GM21423 (cell line): ENCODE data around the gene UGT1A1.
"Not testable (repeated sequence)": the region's sequence is repeated elsewhere in the genome, so short reads cannot be mapped to it uniquely, and the experiment has no call there.

Source experiments
- ATAC-seq: cut with Tn5 transposase; IDR thresholded peaks from one replicate; pipeline ENCODE4 v1.9.1; 2021; ENCODE audit warnings: mild to moderate bottlenecking, moderate library complexity; ENCODE audit not compliant: unreplicated experiment

Gene UGT1A1

GRCh38 chr2:233760043-233760442, at the start of gene UGT1A1:
TSS of gene UGT1A1 (plus strand) at chr2:233760270. CDS start at chr2:233760288, 18 bp downstream.
- no peak for ATAC-seq

- no peak for ATAC-seq
Observed at GRCh38 chr2:233711312-233712008, 48.6 kb upstream of the UGT1A1 start.

- ATAC-seq, result no peak
Observed at GRCh38 chr2:233712611-233713261, 47.3 kb upstream of the UGT1A1 start, which contains the start of gene UGT1A5. TSS of gene UGT1A5 (plus strand) at chr2:233712907. CDS start at chr2:233712992, 85 bp downstream.

GRCh38 chr2:233713262-233713615, 46.8 kb upstream of the UGT1A1 start:
- ATAC-seq, result no peak

- ATAC-seq, result no peak
Observed at GRCh38 chr2:233714121-233714520, 45.9 kb upstream of the UGT1A1 start.

- ATAC-seq, result no peak
Observed at GRCh38 chr2:233718552-233718951, 41.5 kb upstream of the UGT1A1 start, which contains the start of gene UGT1A4. TSS of gene UGT1A4 (plus strand) at chr2:233718736. CDS start at chr2:233718821, 85 bp downstream.

GRCh38 chr2:233728723-233729301, 31.3 kb upstream of the UGT1A1 start, which contains the start of gene UGT1A3:
TSS of gene UGT1A3 (plus strand) at chr2:233729042. CDS start at chr2:233729127, 85 bp downstream.
- ATAC-seq, result no peak

GRCh38 chr2:233736868-233737653, 23.0 kb upstream of the UGT1A1 start:
- ATAC-seq, result not testable (repeated sequence)

- ATAC-seq, result no peak
Observed at GRCh38 chr2:233740870-233741269, 19.2 kb upstream of the UGT1A1 start.

- ATAC-seq, result no peak
Observed at GRCh38 chr2:233743464-233744259, 16.4 kb upstream of the UGT1A1 start.

- ATAC-seq, result no peak
Observed at GRCh38 chr2:233745073-233745755, 14.9 kb upstream of the UGT1A1 start.

GRCh38 chr2:233745838-233746237, 14.2 kb upstream of the UGT1A1 start:
- not testable (repeated sequence) for ATAC-seq

- no peak for ATAC-seq
Observed at GRCh38 chr2:233746475-233747282, 13.4 kb upstream of the UGT1A1 start.

GRCh38 chr2:233747283-233747544, 12.9 kb upstream of the UGT1A1 start:
- no peak for ATAC-seq

GRCh38 chr2:233750689-233751088, 9.4 kb upstream of the UGT1A1 start:
- not testable (repeated sequence) for ATAC-seq

GRCh38 chr2:233751212-233752009, 8.7 kb upstream of the UGT1A1 start:
- not testable (repeated sequence) for ATAC-seq

- no peak for ATAC-seq
Observed at GRCh38 chr2:233754872-233755611, 5.0 kb upstream of the UGT1A1 start.
